ENCODE results near the gene SLC12A6. TPM values are rescaled to one million over a fixed set of nuclear protein-coding genes. Genes with fewer than 3 reads are reported as not detected.

The SLC12A6 gene
- total RNA-seq, 4 donors from 2014 or later: 32.6 to 47.8 (median 42.1) TPM

GRCh38 chr15:34182942-34183341 lies 154.6 kb downstream of the SLC12A6 start:
- no peaks in the 10 kb centered on the region for H3K36me3 ChIP-seq
- TF ChIP-seq CTCF (IDR thresholded peaks at IDR 0.05) (no peak), POLR2A (IDR thresholded peaks at IDR 0.05) (no peak)
- no peak for DNase-seq
- H3K9me3 ChIP-seq: no peaks in the 10 kb centered on the region
- WGBS, 2 donors: 52 to 53% methylated on average over 4 of the region's 4 CpGs
- intact Hi-C loops (cut with DNase I): no loop called here
- H3K4me1 ChIP-seq: no peaks in the 10 kb centered on the region
- no peak overlapping the region for H3K27ac ChIP-seq
- H3K4me3 ChIP-seq (replicated peaks in 1 of 3): no peak overlapping the region
- H3K27me3 ChIP-seq: no peaks in the 10 kb centered on the region

MicroRNAs within 50 kb of the gene (microRNA counts, 767-probe panel; counts per million panel counts)
- 0 to 2,699 counts per million in 2 donors for microRNA hsa-miR-1233

Small RNA genes lying within 50 kb of the gene (microRNA-seq; reads per million reads assigned to microRNA genes)
- gene MIR1233-1: not detected

Small RNA genes lying within 50 kb of the gene (small RNA-seq; reads per million reads assigned to genes)
- gene MIR1233-1 (not detected), gene RF00019 (not detected)

Other genes with a start within 250 kb of the SLC12A6 start
- 10 to 100 TPM; 40.9 to 54.3 (median 50.5) TPM for gene EMC7, start 235.9 kb downstream of the SLC12A6 start, total RNA-seq
- 1 to 10 TPM; 1.0 to 1.3 (median 1.2) TPM for gene PGBD4, start 235.7 kb downstream of the SLC12A6 start, total RNA-seq
- gene KATNBL1, start 127.7 kb downstream of the SLC12A6 start, total RNA-seq: 10 to 100 TPM; 39.8 to 66.6 (median 50.5) TPM
- gene EMC4, start 112.8 kb downstream of the SLC12A6 start, total RNA-seq: 100 to 1,000 TPM; 123 to 224 (median 171) TPM
- 100 to 1,000 TPM in 3 of 4 donors, 10 to 100 TPM in 1; 62.6 to 164 (median 142) TPM for gene NOP10, start 5.4 kb upstream of the SLC12A6 start, total RNA-seq
- under 1 TPM in 1 of 4 donors, not detected in 3; 0.13 TPM for gene NUTM1, start 5.5 kb upstream of the SLC12A6 start, total RNA-seq
- 10 to 100 TPM in 1 of 4 donors, 1 to 10 TPM in 3; 6.9 to 12.1 (median 8.6) TPM for gene LPCAT4, start 29.4 kb upstream of the SLC12A6 start, total RNA-seq
- gene GOLGA8A, start 100.0 kb upstream of the SLC12A6 start, total RNA-seq: 100 to 1,000 TPM in 3 of 4 donors, 10 to 100 TPM in 1; 94.6 to 167 (median 154) TPM
- gene GOLGA8B, start 245.9 kb upstream of the SLC12A6 start, total RNA-seq: 100 to 1,000 TPM; 188 to 404 (median 308) TPM